Globus pallidus (tissue), 1 donor: Measurements from ENCODE around the gene GPC6.
"Not testable (repeated sequence)": the region's sequence is repeated elsewhere in the genome, so short reads cannot be mapped to it uniquely, and the experiment has no call there.

Experiments used
- DNase-seq: peaks from one replicate; pipeline ENCODE4 v3.0.0-alpha.2; 2015; ENCODE audit warnings: low spot score

Gene GPC6

GRCh38 chr13:93318534-93319254, 92.1 kb downstream of the GPC6 start:
- no peak for DNase-seq

- no peak for DNase-seq
Measured at GRCh38 chr13:93320942-93321341, 94.3 kb downstream of the GPC6 start.

- DNase-seq = not testable (repeated sequence)
Measured at GRCh38 chr13:93323880-93324279, 97.3 kb downstream of the GPC6 start.

DNA sequence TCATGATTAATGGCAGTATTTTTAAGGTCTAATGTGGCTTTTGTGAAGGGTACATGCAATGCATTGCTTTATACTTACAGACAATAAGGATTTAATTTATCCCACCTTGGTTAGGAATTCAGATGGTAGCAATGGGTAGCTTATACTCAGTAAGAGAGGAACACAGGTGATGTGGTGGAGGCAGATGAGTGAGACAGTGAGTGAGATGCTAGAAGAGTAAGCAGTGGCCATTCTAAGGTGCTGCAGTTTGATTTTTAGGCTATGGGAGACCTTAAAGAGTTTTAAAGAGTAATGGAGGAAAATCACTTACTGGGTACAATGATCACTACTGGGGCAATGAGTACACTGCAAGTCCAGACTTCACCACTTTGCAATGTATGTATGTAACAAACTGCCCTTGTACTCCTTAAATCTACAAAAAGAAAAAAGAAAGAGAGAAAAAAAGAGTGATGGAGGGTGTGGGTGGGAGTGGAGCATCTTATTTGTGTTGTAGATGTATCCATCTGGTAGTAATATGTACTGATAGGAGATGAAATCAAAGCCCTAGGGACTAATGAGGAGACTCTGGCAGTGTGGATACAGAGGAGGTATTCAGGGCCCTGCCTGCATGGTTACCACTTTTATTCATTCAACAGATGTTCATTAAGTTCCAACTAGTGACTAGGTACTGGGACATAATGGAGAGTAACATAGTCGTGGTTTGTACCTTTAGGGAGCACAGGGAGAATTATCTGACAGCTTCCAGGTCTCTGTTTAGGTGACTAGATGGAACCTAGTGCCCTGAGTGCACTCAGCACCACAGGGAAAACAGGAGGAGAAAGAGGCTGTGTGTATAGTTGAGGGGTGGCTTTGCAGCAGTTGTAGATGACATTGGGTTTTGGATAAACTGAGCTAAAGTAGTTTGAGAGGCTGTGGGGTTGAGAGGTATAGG, 99.0 kb downstream of the GPC6 start:
- no peak for DNase-seq

- DNase-seq = no peak
Measured at GRCh38 chr13:93326234-93326811, 99.7 kb downstream of the GPC6 start.

DNA sequence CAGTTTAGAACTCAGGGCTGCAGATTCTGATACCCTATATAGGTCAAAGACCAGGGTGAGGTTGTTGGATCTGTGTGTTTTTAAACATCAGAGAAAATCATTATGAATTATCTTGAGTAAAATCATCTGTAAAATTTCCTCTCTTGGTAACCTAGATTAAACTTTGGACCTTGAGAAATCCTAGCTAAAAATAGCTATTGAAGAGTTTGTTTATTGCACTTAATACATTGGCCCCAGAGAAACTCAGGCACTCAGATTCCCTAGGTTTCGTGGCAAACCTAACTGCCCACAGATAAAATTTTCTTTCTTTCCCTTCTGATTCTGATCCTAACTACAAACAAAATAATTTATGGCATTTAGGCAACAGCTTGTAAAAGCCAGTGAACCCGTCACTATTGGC, 102.3 kb downstream of the GPC6 start:
- DNase-seq = no peak

DNA sequence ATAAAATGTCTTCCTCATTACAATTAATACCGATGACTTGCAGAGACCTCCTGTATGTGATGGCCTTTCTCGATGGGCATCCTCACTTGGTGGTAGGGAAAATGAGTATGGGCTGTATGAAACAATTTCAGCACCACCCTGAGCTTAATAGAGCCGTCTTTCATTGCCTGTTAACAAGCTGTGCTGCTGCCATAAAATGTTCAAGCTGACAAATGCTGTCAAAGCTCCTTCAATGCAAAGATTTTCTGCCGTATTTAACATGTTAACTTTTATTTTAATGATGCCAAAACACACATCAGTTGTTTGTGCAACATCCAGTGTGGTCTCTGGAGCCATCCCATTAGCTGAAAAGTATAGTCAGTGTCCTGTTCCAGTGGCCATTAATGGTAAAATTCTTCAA, 110.1 kb downstream of the GPC6 start:
- DNase-seq = no peak

GRCh38 chr13:93338030-93338429, 111.4 kb downstream of the GPC6 start:
- no peak for DNase-seq

DNA sequence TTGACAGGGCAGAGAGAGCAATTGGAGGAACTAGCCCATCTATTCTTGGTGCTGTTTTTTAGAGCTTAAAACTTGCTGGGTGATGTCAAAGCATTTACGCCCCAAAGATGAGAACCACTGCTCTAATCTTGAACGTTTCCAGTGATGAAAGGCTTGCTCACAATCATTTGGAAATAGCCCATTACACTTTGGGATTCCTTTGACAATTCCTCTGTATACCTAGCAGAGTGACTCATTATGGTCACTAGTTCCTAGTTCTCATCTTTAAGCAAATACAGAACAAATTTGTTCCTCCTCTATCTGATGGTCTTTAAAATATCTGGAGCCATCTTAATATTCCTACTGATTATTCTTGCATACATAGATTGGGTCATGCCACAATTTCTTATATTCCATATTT, 112.3 kb downstream of the GPC6 start:
- no peak for DNase-seq

GRCh38 chr13:93339550-93339949, 112.9 kb downstream of the GPC6 start:
- DNase-seq = no peak

DNA sequence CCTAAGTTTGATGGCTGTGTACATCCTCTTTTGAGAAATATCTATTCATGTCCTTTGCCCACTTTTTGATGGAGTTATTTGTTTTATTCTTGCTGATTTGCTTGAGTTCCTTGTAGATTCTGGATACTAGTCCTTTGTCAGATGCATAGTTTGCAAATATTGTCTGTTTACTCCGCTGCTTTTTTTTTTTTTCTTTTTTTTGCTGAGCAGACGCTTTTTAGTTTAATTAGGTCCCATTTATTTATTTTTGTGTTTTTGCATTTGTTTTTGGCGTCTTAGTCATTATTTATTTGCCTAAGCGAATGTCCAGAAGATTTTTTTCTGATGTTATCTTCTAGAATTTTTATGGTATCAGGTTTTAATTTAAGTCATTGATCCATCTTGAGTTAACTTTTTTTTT, 114.9 kb downstream of the GPC6 start:
- DNase-seq = no peak

- DNase-seq = no peak
Measured at GRCh38 chr13:93343097-93343496, 116.5 kb downstream of the GPC6 start.

DNA sequence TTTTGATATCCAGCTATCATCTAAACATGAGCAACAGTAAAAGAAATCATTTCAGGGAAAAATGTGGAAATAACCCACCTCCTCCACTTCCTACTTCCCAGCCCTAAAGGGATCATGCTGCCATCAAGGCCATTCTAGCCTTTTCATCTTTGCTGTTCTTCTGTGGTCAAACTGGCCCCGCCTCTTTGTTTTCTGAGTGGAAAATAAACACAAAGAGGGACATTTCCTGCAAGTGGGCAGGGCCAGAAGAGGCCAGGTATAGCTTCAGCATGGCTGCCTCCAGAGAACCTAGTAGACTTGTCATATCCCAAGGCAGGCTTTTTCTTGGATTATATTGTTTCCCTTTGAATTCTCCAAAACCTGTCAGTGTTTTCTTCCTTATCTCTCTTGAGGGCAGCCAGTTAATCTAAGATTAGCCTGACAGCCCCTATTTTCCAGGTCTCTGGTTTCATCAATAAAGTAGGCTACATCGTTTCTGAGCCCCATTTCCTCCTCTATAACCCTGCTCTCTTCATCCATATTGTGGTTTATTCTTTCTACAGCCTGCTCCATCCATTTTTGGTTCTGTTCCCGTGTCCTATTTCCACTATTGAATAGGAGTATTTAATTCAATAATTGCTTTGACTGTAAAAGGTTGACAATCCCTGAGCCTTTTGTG, 117.6 kb downstream of the GPC6 start:
- DNase-seq = no peak

GRCh38 chr13:93345024-93345423, 118.4 kb downstream of the GPC6 start:
- DNase-seq = no peak

DNA sequence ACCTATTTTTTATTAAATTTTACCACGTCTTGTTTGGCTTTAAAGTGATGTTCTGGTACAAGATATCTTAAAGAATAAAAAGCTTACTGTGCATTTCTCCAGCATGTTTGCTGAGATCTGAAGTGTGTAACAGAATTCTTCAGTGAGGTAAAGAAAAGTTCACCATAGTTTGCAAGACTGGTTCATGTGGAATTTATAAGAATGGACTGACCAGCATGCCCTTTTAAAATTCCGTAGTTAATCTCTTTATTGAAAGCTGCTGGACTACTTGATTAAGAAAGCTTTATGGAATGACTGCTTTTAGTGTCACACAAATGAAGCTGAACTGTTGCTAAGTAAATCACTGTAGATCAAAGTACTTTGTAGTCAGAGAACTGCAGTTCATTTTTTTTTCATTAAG, 119.2 kb downstream of the GPC6 start:
- no peak for DNase-seq

GRCh38 chr13:93352616-93353015, 126.0 kb downstream of the GPC6 start:
- no peak for DNase-seq

GRCh38 chr13:93355094-93355493, 128.5 kb downstream of the GPC6 start:
- no peak for DNase-seq

- no peak for DNase-seq
Measured at GRCh38 chr13:93356469-93356868, 129.9 kb downstream of the GPC6 start.

DNA sequence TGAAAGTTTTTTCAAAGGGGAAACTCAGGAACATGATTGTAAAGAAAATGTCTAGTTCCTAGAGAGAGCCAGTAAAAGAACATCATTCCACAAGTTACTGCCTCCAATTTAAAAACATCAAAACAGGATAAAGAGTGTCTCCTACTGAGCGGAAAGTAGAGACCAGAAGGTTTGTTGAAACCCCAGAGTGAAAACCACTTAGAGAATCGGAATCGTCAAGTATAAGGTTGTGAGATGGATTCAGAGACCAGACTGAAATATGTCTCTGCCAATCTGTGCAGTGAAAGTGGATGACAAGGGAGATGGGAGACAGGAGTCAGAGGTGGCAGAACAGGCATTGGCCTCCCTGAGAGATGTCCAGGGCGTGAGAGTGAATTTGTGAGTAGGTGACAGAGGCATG, 133.4 kb downstream of the GPC6 start:
- DNase-seq = no peak

DNA sequence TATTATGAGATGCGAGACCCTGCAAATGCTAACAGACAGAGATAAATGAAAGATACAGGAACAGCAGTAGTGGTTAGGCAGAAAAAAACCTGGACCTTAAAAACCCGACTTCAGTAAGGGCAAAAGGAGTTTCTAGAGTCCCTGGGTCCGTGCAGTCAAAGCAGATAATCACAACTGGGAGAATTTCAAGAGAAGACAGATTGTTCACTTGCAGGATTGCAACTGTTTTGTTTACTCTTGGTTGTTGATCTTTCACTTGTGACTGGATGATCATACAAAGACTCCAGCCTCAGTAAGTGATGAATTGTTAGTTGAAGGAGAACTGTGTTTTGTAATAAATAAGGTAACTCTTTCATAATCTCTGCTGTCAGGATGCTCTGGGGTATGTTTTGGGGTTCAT, 135.1 kb downstream of the GPC6 start:
- DNase-seq = no peak

DNA sequence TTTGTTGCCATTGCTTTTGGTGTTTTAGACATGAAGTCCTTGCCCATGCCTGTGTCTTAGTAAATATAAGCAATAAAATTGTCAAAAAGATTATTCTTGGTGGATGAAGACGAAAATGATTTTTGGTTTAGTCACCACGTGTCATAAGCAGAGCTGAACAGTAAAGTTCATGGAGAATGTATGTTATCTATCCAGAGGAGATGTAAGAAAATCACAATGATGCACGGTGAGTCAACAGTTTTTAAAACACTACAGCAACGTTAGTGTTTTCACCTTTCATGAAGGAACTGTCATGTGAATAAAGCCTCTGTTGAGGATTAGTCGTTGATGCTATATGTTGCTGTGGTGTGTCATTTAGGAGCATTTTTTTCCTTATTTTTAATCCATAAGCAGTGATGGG, 137.6 kb downstream of the GPC6 start:
- DNase-seq = no peak

GRCh38 chr13:93368296-93368695, 141.7 kb downstream of the GPC6 start:
- no peak for DNase-seq
